Ovary (tissue), 9 donors: Measurements from ENCODE around the gene GKN1. TPM values are rescaled to one million over a fixed set of nuclear protein-coding genes. Genes with fewer than 3 reads are reported as not detected.

Experiments
- DNase-seq, 5 donors: peaks; one replicate each; pipeline ENCODE4 v3.0.0-alpha.2; 2019 to 2020
- H3K27ac ChIP-seq, 2 donors: fragments of 200-600 bp; one replicate each; pipeline versions ENCODE4 v1.5.1 to v1.8.0; 2019 to 2022
- H3K27me3 ChIP-seq: fragments of 200-600 bp; one replicate; pipeline ENCODE4 v1.8.0; 2022
- H3K36me3 ChIP-seq: fragments of 200-600 bp; sonication (generic); one replicate; pipeline ENCODE4 v1.5.1; 2019
- H3K4me1 ChIP-seq: one replicate; pipeline ENCODE4 v1.8.1; 2013; ENCODE audit warnings: mild to moderate bottlenecking, moderate library complexity; ENCODE audit not compliant: insufficient read depth
- H3K4me3 ChIP-seq: fragments of 200-600 bp; sonication (generic); one replicate; pipeline ENCODE4 v1.5.1; 2017
- H3K9me3 ChIP-seq, 2 donors: fragments of 200-600 bp in 1 of 2; sonication (generic) in 1 of 2; one replicate each; pipeline versions ENCODE4 v1.5.1 to v1.8.1; 2013 to 2019; ENCODE audit warnings: mild to moderate bottlenecking in 1 of 2, moderate library complexity in 1 of 2
- CTCF ChIP-seq, 3 donors: fragments of 450-650 bp in 2 of 3; fragments of 200-600 bp in 1 of 3; IDR thresholded peaks; one replicate each; pipeline versions ENCODE4 v1.5.1 to v1.8.0; 2016 to 2022; ENCODE audit warnings: antibody characterized with exemption in 3 of 3, mild to moderate bottlenecking in 1 of 3
- EP300 ChIP-seq: sonication (generic); formaldehyde crosslinking; IDR thresholded peaks from one replicate; pipeline ENCODE4 v1.6.1; 2017; ENCODE audit warnings: antibody characterized with exemption
- POLR2A ChIP-seq: fragments of 450-650 bp; IDR thresholded peaks from one replicate; pipeline ENCODE4 v1.6.1; 2017; ENCODE audit warnings: antibody characterized with exemption, mild to moderate bottlenecking, moderate library complexity
- WGBS, 3 donors: extraction: QIAGEN DNeasy Blood & Tissue Kit in 1 of 3; methylation state at CpG; one replicate each; pipeline versions ENCODE4 v1.1.5 to v1.1.7; 2013 to 2017; 5-methylcytosine and 5-hydroxymethylcytosine counted together
- intact Hi-C, 4 donors: fragments of 100-400 bp; cut with DNase I; formaldehyde crosslinking; loops; one replicate each; pipeline versions ENCODE4 v1.11.0 to v1.15.1; 2022 to 2023
- polyA plus RNA-seq, 2 donors: library from polyadenylated mRNA; stranded (reverse); fragments of 200-250 nt in 1 of 2; fragments of 350-450 nt in 1 of 2; fragmentation: Illumina TruSeq in 1 of 2; extraction: RNeasy Lipid Tissue Mini Kit (QIAGEN cat#74804) in 1 of 2; gene quantifications; one replicate each; pipeline ENCODE4 v1.2.3, GENCODE V29; 2013 to 2014
- total RNA-seq, 7 donors: library from RNA; depleted of rRNA in 2 of 7; stranded (reverse); fragments of >200 nt in 2 of 7; fragmentation: NEBNext Ultra II Directional in 3 of 7; extraction: Animal tissue kit (Norgen Biotek cat#: 25700) in 3 of 7; gene quantifications; one replicate each; pipeline versions ENCODE4 v1.1.0 to v1.2.4, GENCODE V29; 2016 to 2023
- donor health status: DM: no; HTN: no; CAD: no; lungs with moderate emphysema.
- donor health status: DM: no; HTN: no; CAD: no.
- donor health status: Bipolar disorder and iron deficiency.
- donor health status: DM: yes; HTN: yes; CAD: no.
- donor health status: DM: no; HTN: no; CAD: no.
- donor health status: DM: yes; HTN: yes; CAD: no.

The GKN1 gene
- total and polyA plus RNA-seq, 9 donors, result not detected

GRCh38 chr2:69013142-69013839 lies 38.9 kb downstream of the GKN1 start, which contains the start of gene ANTXR1:
ANTXR1 (plus strand) TSS chr2:69013179; CDS start chr2:69013500, 321 bp downstream.
- DNase-seq, result peak; percentile 76 to 79 (median 78)

GRCh38 chr2:69013840-69014821 lies 39.7 kb downstream of the GKN1 start:
- Histone ChIP-seq H3K27ac (peak overlapping the region; percentile 64 to 86), H3K36me3 (no peaks in the 10 kb centered on the region), H3K4me1 (peaks cover 13% of the 10 kb centered on the region), H3K9me3 (no peaks in the 10 kb centered on the region), H3K4me3 (peak overlapping the region; percentile 88), H3K27me3 (no peaks in the 10 kb centered on the region)
- intact Hi-C loops, result loop anchor here (1.0 to 10.0 kb wide), 8 partner anchors 49 to 293 kb away; no protein-coding TSS in a partner anchor
- DNase-seq, result peak in 3 of 5 donors; percentile 40 to 48 (median 41)
- TF ChIP-seq POLR2A (no peak), EP300 (no peak), CTCF (IDR thresholded peaks at IDR 0.05) (no peak)
- 1% methylated on average over 20 of the region's 20 CpGs for WGBS, 3 donors

More at GRCh38 chr2:69013142-69013839, 38.9 kb downstream of the GKN1 start, which contains the start of gene ANTXR1:
- Histone ChIP-seq H3K27me3 (no peaks in the 10 kb centered on the region), H3K4me1 (peaks cover 9% of the 10 kb centered on the region), H3K4me3 (peak within 1 kb of the TSS; percentile 88), H3K9me3 (no peaks in the 10 kb centered on the region), H3K36me3 (no peaks in the 10 kb centered on the region), H3K27ac (peak within 1 kb of the TSS; percentile 64 to 86)
- TF ChIP-seq CTCF (IDR thresholded peaks at IDR 0.05) (peak in 2 of 3 donors; percentile 1 to 39), EP300 (no peak), POLR2A (peak; percentile 37)
- intact Hi-C loops, result loop anchor here (1.0 to 10.0 kb wide), 8 partner anchors 50 to 294 kb away; no protein-coding TSS in a partner anchor
- 0 to 1% (median 1%) methylated on average over 61 to 63 of the region's 63 CpGs for WGBS, 3 donors

- intact Hi-C loops, result loop anchor here in 2 of 4 donors (10.0 kb wide), 3 partner anchors 108 to 188 kb away; no protein-coding TSS in a partner anchor
- Histone ChIP-seq H3K9me3 (no peaks in the 10 kb centered on the region), H3K27ac (no peak overlapping the region), H3K4me1 (peaks cover 22% of the 10 kb centered on the region), H3K4me3 (no peak overlapping the region), H3K27me3 (no peaks in the 10 kb centered on the region), H3K36me3 (no peaks in the 10 kb centered on the region)
- 14 to 28% (median 17%) methylated on average over 5 of the region's 5 CpGs for WGBS, 3 donors
- no peak for TF ChIP-seq CTCF (IDR thresholded peaks at IDR 0.05)
- TF ChIP-seq EP300, result no peak
- DNase-seq, result peak in 1 of 5 donors; percentile 36
Observed at GRCh38 chr2:69017080-69017479, 42.6 kb downstream of the GKN1 start.

GRCh38 chr2:69017835-69018234 lies 43.4 kb downstream of the GKN1 start:
- Histone ChIP-seq H3K27me3 (no peaks in the 10 kb centered on the region), H3K4me3 (no peak overlapping the region), H3K36me3 (no peaks in the 10 kb centered on the region), H3K4me1 (peaks cover 22% of the 10 kb centered on the region), H3K9me3 (no peaks in the 10 kb centered on the region), H3K27ac (no peak overlapping the region)
- WGBS, 3 donors, result 61 to 76% (median 65%) methylated on average over 3 of the region's 3 CpGs
- intact Hi-C loops, result loop anchor here in 2 of 4 donors (10.0 kb wide), 3 partner anchors 107 to 187 kb away; no protein-coding TSS in a partner anchor
- no peak for TF ChIP-seq EP300
- no peak for TF ChIP-seq CTCF (IDR thresholded peaks at IDR 0.05)
- no peak for TF ChIP-seq POLR2A
- DNase-seq, result no peak
